HG03135 (cell line): ENCODE data around the gene ADAMTS12.

Source experiments
- ATAC-seq: cut with Tn5 transposase; IDR thresholded peaks from one replicate; pipeline ENCODE4 v1.9.1; 2021; ENCODE audit warnings: mild to moderate bottlenecking, moderate library complexity; ENCODE audit not compliant: unreplicated experiment

ADAMTS12 gene

GRCh38 chr5:33659526-33660169 is 232.1 kb downstream of the ADAMTS12 start:
- no peak for ATAC-seq

GRCh38 chr5:33657804-33658440 is 233.9 kb downstream of the ADAMTS12 start:
- ATAC-seq = no peak

DNA sequence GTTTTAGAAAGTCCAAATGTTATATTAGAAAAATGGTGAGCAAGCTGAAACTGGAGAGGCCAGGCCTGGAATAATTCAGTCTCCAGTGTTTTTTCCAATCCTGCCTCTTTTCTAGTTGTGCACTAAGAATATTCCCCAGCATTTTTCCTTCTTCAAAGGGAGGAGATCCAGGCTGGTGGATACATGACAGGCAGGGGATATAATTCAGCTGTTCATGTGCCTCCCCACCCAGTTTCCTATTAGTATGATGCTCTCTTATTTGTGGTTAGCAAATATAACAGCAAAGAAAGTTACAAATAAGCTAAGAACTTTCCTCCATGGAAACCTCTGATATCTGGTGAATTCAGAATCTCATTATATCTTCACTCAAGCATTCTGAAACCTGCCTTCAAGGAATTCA is 234.6 kb downstream of the ADAMTS12 start:
- ATAC-seq = no peak

DNA sequence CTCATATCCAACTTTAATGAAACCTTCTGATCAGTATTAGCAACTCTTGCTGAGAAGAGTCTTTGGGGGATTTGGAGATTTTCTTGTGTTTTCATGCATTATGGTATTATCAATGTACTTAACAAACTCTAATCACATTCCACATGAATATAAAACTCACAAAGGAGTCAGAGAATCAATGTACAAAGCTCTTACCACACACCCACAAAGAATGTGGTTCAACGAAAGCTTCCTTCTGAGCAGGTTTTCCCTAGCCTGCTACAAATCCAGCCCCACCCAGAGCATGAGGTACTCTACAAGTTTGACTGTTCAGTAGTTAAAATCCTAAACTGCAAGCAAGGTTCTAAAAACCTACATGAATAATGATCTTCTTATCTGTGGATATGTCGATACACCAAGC is 240.9 kb downstream of the ADAMTS12 start:
- no peak for ATAC-seq

DNA sequence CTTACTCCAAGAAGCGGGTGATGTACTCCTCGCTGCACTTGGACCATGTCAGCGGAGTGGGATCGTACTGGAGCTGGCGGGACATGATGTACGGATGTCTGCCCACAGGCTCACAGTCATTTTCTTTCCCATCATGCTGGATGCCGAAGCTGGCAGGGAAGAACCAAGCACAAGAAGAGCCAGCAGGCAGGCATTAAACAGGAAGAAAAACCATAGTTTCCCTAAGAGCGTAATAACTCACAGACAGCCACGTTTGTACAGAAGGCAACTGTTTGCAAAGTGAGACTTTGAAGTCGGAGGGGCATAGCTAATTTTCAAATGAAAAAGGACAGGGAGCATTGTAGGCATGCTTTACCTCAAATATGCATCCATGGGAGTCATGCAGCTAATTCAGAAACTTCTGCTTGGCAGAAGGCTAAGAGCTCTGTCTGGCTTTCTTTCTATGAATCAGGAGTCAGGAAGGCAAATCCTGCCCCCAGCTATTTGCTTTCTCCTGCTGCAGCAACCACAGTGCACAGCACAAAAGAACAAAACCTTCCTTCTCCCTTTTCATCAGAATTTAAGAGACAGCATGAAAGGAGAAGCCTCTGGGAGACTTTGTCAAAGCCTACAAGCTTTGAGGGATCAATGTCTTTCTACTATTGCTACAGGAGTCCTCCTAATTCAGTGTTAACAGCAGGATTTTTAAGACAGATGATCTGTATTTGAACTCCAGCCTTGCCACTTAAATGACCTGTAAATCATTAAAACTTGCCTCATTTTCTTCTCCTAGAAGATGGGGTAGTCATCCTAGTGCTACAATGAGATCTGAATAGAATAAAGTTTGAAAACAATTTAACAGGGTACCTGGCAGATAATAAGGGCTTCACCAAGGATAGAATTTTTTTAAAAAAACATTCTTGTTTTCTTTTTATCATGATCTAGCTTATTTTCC is 242.0 kb downstream of the ADAMTS12 start:
- ATAC-seq = no peak

DNA sequence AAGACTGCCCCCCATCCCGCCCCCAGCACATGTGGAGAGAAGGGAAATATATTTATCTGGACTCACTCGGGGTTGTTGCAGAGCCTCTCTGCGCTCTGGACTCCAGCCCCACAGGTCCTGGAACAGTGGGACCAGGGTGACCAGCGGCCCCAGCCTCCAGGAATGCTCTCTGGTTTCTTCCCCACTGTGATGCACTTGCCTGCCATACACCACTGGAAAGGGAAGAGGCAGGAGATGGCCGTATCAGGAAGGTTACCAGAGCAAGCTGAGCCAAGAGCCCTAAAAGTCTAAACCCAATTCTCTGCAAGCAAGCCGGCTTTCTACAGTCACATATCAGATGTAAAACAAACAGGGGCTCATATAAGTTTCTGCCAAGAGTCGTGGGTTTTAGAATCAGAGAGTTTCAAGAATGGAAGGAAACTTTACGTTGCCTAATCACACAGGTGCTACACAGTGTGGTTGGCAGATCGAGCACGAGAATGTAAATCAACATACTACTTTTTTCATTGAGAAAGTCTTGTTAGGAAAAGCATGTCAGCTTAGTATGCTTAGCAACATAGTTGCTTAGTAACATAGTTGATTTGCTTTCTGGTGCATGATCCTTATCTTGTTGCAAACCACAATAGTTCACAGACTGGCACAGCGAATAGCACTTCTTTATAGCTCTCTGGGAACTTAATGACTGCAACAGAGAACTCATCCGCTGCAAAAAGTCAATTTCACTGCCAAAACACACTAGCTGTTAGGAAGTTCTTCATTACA is 249.9 kb downstream of the ADAMTS12 start:
- no peak for ATAC-seq

DNA sequence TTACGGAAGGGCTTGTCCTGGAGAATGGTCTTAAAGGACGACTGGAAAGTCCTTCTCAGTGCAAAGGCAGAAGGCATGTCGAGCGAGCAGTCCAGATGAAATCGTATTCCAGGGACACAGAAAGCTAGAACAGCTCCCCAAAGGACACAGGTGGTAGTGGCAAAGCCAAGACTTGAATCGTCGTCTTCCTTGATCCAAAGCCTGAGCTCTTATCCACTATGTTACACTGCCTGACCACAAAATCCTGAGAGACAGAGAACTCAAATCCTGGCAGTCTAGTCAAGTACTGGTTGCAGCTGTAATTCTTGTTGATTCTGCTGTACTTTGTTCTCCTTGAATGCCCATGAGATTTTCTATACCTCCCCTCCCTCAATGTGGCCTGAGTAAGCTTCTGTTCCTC is 252.3 kb downstream of the ADAMTS12 start:
- ATAC-seq = no peak

GRCh38 chr5:33637011-33637410 is 254.8 kb downstream of the ADAMTS12 start:
- ATAC-seq = no peak

DNA sequence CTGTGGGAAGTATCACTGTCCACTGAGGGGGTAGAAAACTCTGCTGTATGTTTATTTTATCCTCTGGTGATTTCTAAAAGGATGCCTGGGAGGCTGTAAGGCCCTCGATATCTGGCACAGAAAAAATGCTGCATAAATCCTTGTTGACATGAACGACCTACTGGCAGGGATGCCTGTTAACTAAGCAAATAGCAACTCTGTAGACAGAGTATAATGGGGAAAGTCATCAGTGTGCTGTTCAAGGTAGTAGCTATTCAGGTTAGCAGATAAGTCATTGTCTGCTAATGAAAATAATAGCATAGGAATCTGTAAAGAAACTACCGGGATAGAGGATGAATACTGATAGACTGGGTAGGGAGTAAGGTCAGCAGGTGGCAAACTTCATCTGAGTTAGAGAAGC is 256.2 kb downstream of the ADAMTS12 start:
- ATAC-seq = no peak

GRCh38 chr5:33633699-33634098 is 258.1 kb downstream of the ADAMTS12 start:
- ATAC-seq = no peak

- peak; percentile 89 for ATAC-seq
These were observed 260.0 kb downstream of the ADAMTS12 start for GRCh38 chr5:33631786-33632185.

GRCh38 chr5:33631139-33631538 is 260.7 kb downstream of the ADAMTS12 start:
- ATAC-seq = no peak

DNA sequence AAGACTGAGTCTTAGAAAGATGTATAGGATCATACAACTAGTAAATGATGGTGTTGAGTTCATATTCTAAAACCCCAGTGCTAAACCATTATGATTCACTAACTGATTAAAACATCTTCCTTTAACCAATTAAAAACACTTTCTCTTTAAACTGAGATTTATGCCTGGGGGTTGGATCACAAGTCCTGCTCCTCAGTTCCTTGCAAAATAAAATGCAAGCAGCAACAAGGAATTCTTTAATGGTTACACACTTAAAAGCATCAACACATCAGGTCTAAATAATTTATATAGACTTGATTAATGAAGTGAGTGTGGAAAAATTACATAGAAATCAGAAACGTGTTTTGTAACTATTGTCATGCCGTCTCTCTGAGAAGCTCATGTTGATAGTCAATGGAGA is 261.8 kb downstream of the ADAMTS12 start:
- ATAC-seq = no peak

- no peak for ATAC-seq
These were observed 263.0 kb downstream of the ADAMTS12 start for GRCh38 chr5:33628796-33629195.

DNA sequence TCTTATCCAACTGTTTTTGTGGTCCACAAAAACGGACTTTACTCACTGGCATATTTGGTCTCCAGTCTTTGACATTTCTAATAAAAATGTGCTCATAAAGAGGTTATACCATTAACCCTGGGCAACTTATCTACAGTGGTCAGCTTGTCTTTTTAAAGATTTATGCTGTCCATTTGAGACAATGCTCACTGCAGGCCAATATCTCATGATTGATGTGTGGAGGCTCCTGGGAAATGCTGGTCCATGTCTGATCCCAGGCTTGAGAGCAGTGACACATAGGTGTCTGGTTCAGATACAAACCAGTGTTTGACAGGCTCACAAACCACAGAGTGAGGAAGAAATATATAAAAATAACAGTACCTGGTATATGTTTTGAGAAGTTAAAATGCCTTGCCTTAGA is 270.3 kb downstream of the ADAMTS12 start:
- no peak for ATAC-seq

- ATAC-seq = no peak
These were observed 277.8 kb downstream of the ADAMTS12 start for GRCh38 chr5:33614039-33614438.

DNA sequence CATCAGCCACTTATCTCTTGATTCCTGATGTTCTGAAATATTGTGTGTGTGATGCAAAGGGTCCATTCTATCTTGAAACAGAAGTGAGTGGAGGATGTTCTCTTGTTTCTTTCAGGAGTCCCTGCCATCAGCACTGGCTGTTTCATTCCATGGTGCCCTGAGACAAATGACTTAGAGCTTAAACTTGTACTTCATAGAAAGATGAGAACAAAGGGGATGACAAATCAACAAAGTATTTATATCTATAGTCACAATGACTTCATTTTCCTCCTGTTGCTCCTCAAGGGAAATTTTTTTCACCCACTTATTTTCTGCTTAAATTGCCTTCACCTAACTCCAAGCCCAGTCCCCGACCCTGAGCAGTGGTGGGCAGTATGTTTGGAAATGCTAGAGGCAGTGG is 279.4 kb downstream of the ADAMTS12 start:
- ATAC-seq = no peak

GRCh38 chr5:33611877-33612276 is 279.9 kb downstream of the ADAMTS12 start:
- ATAC-seq = no peak

GRCh38 chr5:33608344-33609041 is 283.3 kb downstream of the ADAMTS12 start:
- no peak for ATAC-seq

GRCh38 chr5:33604503-33604902 is 287.3 kb downstream of the ADAMTS12 start:
- ATAC-seq = no peak
